Measurements from ENCODE around the gene WNT7B.
A peak's percentile ranks its signal among the peaks of the same experiment; 100 is the strongest.

- TF ChIP-seq CTCF (IDR thresholded peaks at IDR 0.05) (no peak), RAD21 (IDR thresholded peaks at IDR 0.05; ENCODE audit: low read length) (no peak), POLR2AphosphoS5 (IDR thresholded peaks at IDR 0.05; ENCODE audit: low read depth, low read length) (no peak), MEF2A (IDR thresholded peaks at IDR 0.05; ENCODE audit: borderline replicate concordance, low read depth) (no peak), EZH2phosphoT487 (IDR thresholded peaks at IDR 0.05; ENCODE audit: borderline replicate concordance, low read depth) (no peak), EP300 (IDR thresholded peaks at IDR 0.05; ENCODE audit: borderline replicate concordance in 1 of 2, low read depth in 1 of 2, low read length in 1 of 2) (peak in 1 of 2 experiments; percentile 87; a peak in 2 of 4 replicates), TAF1 (IDR thresholded peaks at IDR 0.05; ENCODE audit: borderline replicate concordance, low read depth, low read length) (no peak), MAX (IDR thresholded peaks at IDR 0.05; ENCODE audit: low read depth) (peak; percentile 34; the same call in 1 of the 2 replicates), TEAD4 (IDR thresholded peaks at IDR 0.05; ENCODE audit: borderline replicate concordance, insufficient read depth) (no peak), YY1 (IDR thresholded peaks at IDR 0.05; ENCODE audit: low read depth) (no peak)
These were observed 8.1 kb downstream of the WNT7B start for GRCh38 chr22:45968751-45969413.
